Thymus (tissue), 11 donors: ENCODE measurements around the gene TNS3. TPM values are rescaled to one million over a fixed set of nuclear protein-coding genes. Genes with fewer than 3 reads are reported as not detected.

ENCODE experiments used
- DNase-seq, 9 donors: peaks; one replicate each; pipeline ENCODE4 v3.0.0-alpha.2; 2013; ENCODE audit warnings: low spot score in 9 of 9, low read depth in 6 of 9, missing footprints in 1 of 9
- H3K27ac ChIP-seq, 2 donors: one replicate each; pipeline ENCODE4 v1.5.1; 2013; ENCODE audit warnings: control low read depth in 1 of 2, low read depth in 1 of 2, low read length in 1 of 2, mild to moderate bottlenecking in 1 of 2, moderate library complexity in 1 of 2
- H3K27me3 ChIP-seq, 2 donors: one replicate each; pipeline ENCODE4 v1.5.1; 2013; ENCODE audit warnings: low read length in 1 of 2; ENCODE audit not compliant: control insufficient read depth in 2 of 2, insufficient read depth in 1 of 2
- H3K36me3 ChIP-seq, 2 donors: one replicate each; pipeline ENCODE4 v1.5.1; 2013; ENCODE audit warnings: low read length in 1 of 2, mild to moderate bottlenecking in 1 of 2, moderate library complexity in 1 of 2; ENCODE audit not compliant: control insufficient read depth in 2 of 2, insufficient read depth in 2 of 2
- H3K4me1 ChIP-seq, 2 donors: one replicate each; pipeline ENCODE4 v1.5.1; 2013; ENCODE audit warnings: low read length in 2 of 2; ENCODE audit not compliant: control insufficient read depth in 2 of 2, insufficient read depth in 2 of 2
- H3K4me3 ChIP-seq, 2 donors: one replicate each; pipeline ENCODE4 v1.5.1; 2013; ENCODE audit warnings: low read length in 2 of 2, control low read depth in 1 of 2, mild to moderate bottlenecking in 1 of 2
- H3K9me3 ChIP-seq, 2 donors: one replicate each; pipeline ENCODE4 v1.5.1; 2013; ENCODE audit warnings: low read length in 1 of 2, mild to moderate bottlenecking in 1 of 2; ENCODE audit not compliant: control insufficient read depth in 2 of 2, insufficient read depth in 1 of 2
- WGBS: extraction: QIAGEN DNeasy Blood & Tissue Kit; methylation state at CpG from one replicate; pipeline ENCODE4 v1.1.7; 2013; 5-methylcytosine and 5-hydroxymethylcytosine counted together
- polyA plus RNA-seq: library from polyadenylated mRNA; stranded (reverse); fragments of 200-250 nt; gene quantifications from one replicate; pipeline ENCODE4 v1.2.3, GENCODE V29; 2013
- total RNA-seq: library from RNA; stranded (reverse); fragments of 120-200 nt; gene quantifications from one replicate; pipeline ENCODE4 v1.2.4, GENCODE V29; 2013
- donor health status: healthy.

TNS3 gene
- total and polyA plus RNA-seq, 2 donors, result 5.9 to 6.2 TPM

DNA sequence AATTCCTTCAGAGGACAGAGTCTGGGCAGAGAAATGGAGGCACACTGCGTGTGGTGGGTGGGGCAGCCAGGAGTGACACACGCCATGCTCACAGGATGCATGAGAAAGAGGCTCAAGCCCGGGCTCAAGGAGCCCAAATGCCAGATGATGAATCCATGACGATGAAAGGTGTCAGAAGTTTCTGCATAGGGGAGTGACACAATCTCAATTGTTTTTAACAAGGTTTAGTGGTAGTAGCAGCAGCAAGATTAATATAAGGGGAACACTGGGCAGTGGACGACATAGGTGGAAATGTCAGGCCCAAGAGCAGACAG lies 126.1 kb downstream of the TNS3 start:
- Histone ChIP-seq H3K4me3 (no peak overlapping the region), H3K27ac (no peak overlapping the region), H3K4me1 (peaks cover 0 to 8% of the 10 kb centered on the region in 2 donors), H3K9me3 (peaks cover 0 to 2% of the 10 kb centered on the region in 2 donors), H3K27me3 (no peaks in the 10 kb centered on the region), H3K36me3 (no peaks in the 10 kb centered on the region)
- no peak for DNase-seq
- WGBS, result 96% methylated on average over 5 of the region's 5 CpGs

DNA sequence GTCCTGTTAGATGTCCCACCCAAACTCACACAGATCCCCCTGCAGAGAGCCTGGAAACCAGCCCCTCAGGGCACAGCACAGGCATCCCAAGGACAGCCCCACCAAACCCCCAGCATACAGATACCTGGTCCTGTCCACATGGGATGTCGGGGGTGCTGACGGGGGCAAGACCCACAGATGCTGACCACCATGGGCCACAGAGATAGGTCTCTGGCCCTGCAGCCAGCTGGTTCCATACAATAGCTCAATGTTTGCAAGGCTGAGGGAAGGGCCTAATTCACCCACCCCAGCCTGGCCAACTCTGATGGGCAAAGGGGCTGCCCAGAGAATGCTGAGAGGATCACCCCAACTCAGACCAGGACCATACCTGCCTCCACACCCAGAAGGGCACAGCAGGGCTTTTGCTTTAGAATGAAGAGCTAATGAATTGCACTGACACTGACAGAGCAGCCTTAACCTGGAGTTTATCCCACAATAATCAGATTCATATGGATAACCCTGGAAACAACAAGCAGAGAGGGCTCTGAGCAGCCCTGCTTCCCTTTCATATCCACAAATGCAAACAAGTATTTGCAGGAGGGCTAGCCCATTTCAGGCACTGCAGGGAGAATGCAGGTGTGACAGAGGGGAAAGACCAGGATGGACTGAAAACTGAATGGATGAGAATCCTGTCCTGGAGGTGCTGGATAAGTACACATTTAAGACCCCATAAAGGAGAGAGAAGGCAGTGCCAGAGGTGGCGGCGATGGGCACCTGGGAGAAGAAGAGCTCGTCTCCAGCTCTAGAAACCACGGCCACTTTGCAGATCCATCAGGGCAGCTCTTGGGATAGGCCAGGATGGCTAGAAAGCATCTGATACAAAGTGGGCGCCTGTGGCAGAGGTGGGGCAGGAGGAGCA lies 126.7 kb downstream of the TNS3 start:
- H3K4me3 ChIP-seq, result no peak overlapping the region
- no peak for DNase-seq
- H3K36me3 ChIP-seq, result no peaks in the 10 kb centered on the region
- H3K9me3 ChIP-seq, result peaks cover 0 to 2% of the 10 kb centered on the region in 2 donors
- 99% methylated on average over 7 of the region's 7 CpGs for WGBS
- no peak overlapping the region for H3K27ac ChIP-seq
- no peaks in the 10 kb centered on the region for H3K27me3 ChIP-seq
- H3K4me1 ChIP-seq, result peaks cover 0 to 8% of the 10 kb centered on the region in 2 donors

DNA sequence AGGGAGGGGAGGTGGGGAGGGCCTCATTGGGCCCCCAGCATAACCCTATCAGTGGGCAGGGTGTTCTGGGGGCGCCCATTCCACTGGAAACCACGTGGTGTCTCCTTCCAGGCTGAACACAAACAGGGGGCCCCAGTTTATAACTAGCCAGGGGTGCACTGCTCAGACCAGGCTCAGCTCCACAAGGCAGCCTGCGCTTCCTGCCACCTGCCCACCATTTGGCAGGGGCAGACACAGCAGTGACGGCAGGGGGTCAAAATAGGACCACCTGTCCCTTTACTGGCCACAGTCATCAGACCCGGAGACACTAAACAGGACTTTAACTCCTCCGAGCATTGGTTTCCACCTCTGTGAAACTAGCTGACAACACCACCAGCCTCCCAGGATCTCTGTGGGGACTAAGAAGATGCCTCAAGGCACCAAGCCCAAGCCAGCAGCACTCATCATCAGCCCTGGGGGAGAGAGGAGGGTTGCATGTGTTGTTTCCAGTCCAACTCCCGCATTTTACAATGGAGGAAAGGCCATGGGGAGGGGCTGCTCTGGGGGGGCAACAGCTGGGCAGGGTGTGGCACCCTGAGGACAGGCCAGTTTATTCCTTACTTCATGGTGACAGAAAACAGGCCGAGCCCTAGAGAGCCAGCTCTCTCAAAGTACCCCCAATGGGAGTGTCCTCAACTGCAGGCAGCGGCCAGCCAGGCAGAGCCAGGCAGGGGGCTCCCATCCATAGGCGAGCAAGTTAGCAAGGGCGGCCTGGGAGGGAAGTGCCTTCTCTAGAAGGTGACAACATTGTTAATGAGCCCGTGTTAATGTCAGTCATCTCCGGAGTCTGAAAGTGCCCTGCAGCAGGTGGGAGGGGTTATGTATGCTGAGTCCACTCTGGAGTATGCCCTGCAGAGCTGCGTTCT lies 127.6 kb downstream of the TNS3 start:
- H3K27me3 ChIP-seq, result no peaks in the 10 kb centered on the region
- no peak for DNase-seq
- H3K27ac ChIP-seq, result peak overlapping the region in 1 of 2 donors; percentile 3
- H3K4me1 ChIP-seq, result peaks cover 0 to 8% of the 10 kb centered on the region in 2 donors
- no peaks in the 10 kb centered on the region for H3K36me3 ChIP-seq
- peaks cover 0 to 2% of the 10 kb centered on the region in 2 donors for H3K9me3 ChIP-seq
- 82% methylated on average over 14 of the region's 14 CpGs for WGBS
- no peak overlapping the region for H3K4me3 ChIP-seq

DNA sequence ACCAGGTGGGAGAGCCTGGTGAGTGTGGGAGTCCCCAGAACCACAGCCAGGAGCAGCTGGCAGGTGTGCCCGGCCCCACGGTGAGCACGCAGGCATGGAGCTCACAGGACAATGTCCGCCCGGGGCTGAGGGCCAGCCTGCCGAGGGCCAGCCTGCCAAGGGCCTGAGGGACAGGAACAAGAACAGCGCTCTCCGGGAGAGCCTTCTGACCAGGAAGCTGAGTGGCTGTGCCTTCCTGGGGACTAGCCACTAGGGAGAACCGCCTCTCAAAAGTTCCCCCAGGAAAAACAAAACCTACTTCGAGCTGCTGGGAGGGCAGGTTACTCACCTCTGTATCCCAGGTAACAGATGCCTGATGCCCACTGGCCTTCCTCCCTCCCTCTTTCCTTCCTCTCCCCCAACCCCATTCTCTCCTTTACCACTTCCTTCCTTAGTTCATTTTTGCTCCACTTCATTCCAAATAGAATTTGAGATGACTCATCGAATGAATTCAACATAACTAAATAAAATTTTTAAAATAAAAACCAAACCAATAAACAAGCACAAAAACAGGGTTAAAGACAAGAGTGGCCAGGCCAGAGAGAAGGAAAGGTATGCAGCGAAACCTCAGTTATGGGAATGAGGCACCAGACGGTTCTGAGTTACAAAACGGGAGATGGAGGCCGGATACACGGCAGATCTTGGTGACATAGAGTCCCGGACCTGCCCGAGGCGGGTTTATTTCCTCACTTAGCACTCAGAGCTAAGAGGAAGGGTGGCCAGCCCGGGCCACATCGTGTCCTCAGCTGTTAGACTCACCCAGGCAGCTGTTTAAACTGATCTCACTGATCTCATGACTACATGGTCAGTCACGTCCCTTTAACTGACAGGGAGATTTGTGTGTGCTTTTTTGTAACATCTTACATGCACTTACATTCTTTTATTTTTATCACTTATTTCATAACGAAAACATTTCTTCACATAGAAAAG lies 128.5 kb downstream of the TNS3 start:
- peaks cover 0 to 8% of the 10 kb centered on the region in 2 donors for H3K4me1 ChIP-seq
- no peaks in the 10 kb centered on the region for H3K27me3 ChIP-seq
- 50% methylated on average over 23 of the region's 23 CpGs for WGBS
- no peak for DNase-seq
- peaks cover 0 to 2% of the 10 kb centered on the region in 2 donors for H3K9me3 ChIP-seq
- no peaks in the 10 kb centered on the region for H3K36me3 ChIP-seq
- no peak overlapping the region for H3K4me3 ChIP-seq
- no peak overlapping the region for H3K27ac ChIP-seq

DNA sequence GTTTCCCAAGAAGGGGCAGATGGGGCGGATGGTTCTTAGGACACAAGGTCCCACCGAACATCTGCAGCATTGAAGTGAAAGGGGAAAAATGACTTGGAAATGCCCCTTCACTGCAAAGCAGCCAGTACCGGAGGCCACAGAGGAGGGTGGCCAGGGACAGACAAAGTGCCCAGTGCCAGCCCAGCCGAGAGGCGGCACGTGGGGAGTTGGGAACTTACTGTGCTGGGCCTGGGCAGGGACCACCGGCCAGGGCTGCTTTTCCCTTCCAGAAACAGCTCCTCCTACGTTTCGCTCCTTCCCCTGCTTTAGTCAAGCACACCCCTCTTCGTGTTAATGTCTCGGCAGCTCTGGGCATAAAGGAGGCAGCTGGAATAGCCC lies 129.2 kb downstream of the TNS3 start:
- Histone ChIP-seq H3K27ac (no peak overlapping the region), H3K36me3 (no peaks in the 10 kb centered on the region), H3K4me1 (peaks cover 0 to 6% of the 10 kb centered on the region in 2 donors), H3K9me3 (peaks cover 0 to 1% of the 10 kb centered on the region in 2 donors), H3K4me3 (no peak overlapping the region), H3K27me3 (no peaks in the 10 kb centered on the region)
- 91% methylated on average over 11 of the region's 11 CpGs for WGBS
- DNase-seq, result no peak

DNA sequence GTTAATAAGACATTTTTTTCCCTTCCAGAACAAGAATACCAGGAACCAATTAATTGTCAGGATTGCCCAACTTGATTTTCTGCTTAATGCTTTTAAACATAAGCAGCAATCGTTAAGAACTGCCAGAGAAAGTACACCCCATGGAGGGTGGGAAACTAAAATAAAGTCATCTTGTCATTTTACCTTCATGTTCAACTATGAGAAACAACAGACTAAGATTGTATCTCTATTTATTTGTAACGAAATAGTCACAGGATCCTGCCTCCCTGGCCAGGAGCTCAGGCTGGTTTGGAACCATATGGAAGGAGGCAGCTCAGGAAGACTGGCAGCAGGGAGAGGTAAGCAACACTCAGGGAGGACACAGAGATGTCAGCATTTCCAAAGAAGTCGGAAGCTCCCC lies 129.6 kb downstream of the TNS3 start:
- H3K9me3 ChIP-seq, result no peaks in the 10 kb centered on the region
- no peaks in the 10 kb centered on the region for H3K27me3 ChIP-seq
- no peak for DNase-seq
- peaks cover 0 to 6% of the 10 kb centered on the region in 2 donors for H3K4me1 ChIP-seq
- no peaks in the 10 kb centered on the region for H3K36me3 ChIP-seq
- H3K4me3 ChIP-seq, result no peak overlapping the region
- no peak overlapping the region for H3K27ac ChIP-seq
- WGBS, result 94% methylated on average over 3 of the region's 3 CpGs

DNA sequence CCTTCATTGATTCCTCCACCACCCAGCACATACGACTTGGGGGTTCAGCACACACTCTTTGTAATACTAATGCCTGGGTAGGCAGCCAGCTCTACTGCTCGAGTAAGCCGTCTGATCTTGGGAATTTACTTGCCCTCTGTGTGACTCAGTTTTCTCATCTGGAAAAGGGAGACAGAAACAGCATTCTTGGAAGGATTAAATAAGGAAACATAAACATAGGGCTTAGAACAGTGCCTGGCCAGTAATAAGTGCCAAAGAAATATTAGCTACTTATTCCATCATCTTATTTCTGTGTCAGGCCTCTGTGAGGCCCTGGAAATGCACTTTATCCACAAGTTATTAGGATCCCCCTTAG lies 130.1 kb downstream of the TNS3 start:
- WGBS, result 97% methylated on average over 3 of the region's 3 CpGs
- H3K4me3 ChIP-seq, result no peak overlapping the region
- no peaks in the 10 kb centered on the region for H3K36me3 ChIP-seq
- H3K27me3 ChIP-seq, result no peaks in the 10 kb centered on the region
- DNase-seq, result no peak
- no peak overlapping the region for H3K27ac ChIP-seq
- no peaks in the 10 kb centered on the region for H3K9me3 ChIP-seq
- peaks cover 0 to 6% of the 10 kb centered on the region in 2 donors for H3K4me1 ChIP-seq

DNA sequence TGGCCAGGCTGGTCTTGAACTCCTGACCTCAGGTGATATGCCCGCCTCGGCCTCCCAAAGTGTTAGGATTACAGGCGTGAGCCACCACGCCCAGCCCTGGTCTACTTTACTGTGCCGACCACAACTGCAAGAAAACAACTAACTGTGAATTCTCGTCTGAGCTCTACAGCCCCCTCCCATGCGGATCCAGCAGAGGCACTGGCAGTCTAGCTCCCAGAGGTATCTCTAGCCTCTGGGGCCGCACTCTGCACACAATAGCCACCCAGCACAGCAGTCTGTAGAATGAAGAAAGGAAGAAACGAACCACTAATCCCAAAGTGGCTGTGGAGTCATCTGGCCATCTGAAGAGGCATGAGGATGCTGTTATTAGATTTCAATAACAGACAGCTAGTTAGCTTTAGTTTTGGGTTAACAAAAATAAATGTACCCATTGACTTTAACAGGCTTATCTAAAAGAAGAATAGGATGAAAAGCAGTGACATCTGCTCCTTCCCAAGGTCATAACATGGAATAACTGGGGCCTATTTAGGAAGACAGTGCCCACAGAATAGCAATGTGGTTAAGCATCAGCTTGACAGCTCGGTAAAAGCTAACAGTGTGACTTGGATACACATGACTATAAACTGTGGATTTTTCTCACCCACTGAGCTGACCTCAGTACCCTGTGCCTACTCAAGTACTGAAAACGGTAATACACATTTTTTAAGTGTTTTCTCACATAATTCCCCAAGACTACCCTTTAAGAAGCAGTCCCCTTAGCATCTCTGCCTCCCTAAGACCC lies 131.9 kb downstream of the TNS3 start:
- H3K27ac ChIP-seq, result no peak overlapping the region
- no peak overlapping the region for H3K4me3 ChIP-seq
- no peaks in the 10 kb centered on the region for H3K27me3 ChIP-seq
- H3K36me3 ChIP-seq, result no peaks in the 10 kb centered on the region
- DNase-seq, result no peak
- H3K4me1 ChIP-seq, result peaks cover 0 to 6% of the 10 kb centered on the region in 2 donors
- 94% methylated on average over 11 of the region's 11 CpGs for WGBS
- H3K9me3 ChIP-seq, result no peaks in the 10 kb centered on the region
